ENCODE measurements around the gene CDON.

Gene CDON

GRCh38 chr11:126026579-126026978, 36.1 kb downstream of the CDON start:
- Histone ChIP-seq H4K20me1 (ENCODE audit: insufficient read depth, low read length) (no peaks in the 10 kb centered on the region), H3K27me3 (ENCODE audit: insufficient read depth, low read length) (no peaks in the 10 kb centered on the region), H2AFZ (ENCODE audit: low read length) (no peak overlapping the region), H3K9ac (ENCODE audit: low read length) (no peak overlapping the region), H3K27ac (ENCODE audit: low read depth, low read length, poor library complexity, severe bottlenecking) (no peak overlapping the region), H3K4me3 (ENCODE audit: low read depth, low read length, poor library complexity, severe bottlenecking) (no peak overlapping the region), H3K4me2 (ENCODE audit: low read length) (no peak overlapping the region), H3K9me2 (ENCODE audit: low read depth, low read length) (no peaks in the 10 kb centered on the region), H3K79me2 (ENCODE audit: insufficient read depth, low read length) (no peaks in the 10 kb centered on the region), H3K36me3 (ENCODE audit: insufficient read depth, low read length) (no peaks in the 10 kb centered on the region), H3K9me3 (ENCODE audit: low read length) (no peaks in the 10 kb centered on the region), H3F3A (ENCODE audit: insufficient read depth, low read length) (no peaks in the 10 kb centered on the region), H3K4me1 (ENCODE audit: insufficient read depth, low read length, severe bottlenecking) (no peaks in the 10 kb centered on the region)
- TF ChIP-seq EZH2 (IDR thresholded peaks at IDR 0.05; ENCODE audit: borderline replicate concordance, low read length) = no peak
- TF ChIP-seq, protein P1, sequence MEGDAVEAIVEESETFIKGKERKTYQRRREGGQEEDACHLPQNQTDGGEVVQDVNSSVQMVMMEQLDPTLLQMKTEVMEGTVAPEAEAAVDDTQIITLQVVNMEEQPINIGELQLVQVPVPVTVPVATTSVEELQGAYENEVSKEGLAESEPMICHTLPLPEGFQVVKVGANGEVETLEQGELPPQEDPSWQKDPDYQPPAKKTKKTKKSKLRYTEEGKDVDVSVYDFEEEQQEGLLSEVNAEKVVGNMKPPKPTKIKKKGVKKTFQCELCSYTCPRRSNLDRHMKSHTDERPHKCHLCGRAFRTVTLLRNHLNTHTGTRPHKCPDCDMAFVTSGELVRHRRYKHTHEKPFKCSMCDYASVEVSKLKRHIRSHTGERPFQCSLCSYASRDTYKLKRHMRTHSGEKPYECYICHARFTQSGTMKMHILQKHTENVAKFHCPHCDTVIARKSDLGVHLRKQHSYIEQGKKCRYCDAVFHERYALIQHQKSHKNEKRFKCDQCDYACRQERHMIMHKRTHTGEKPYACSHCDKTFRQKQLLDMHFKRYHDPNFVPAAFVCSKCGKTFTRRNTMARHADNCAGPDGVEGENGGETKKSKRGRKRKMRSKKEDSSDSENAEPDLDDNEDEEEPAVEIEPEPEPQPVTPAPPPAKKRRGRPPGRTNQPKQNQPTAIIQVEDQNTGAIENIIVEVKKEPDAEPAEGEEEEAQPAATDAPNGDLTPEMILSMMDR (IDR thresholded peaks at IDR 0.05; ENCODE audit: low read length) = no peak

- Histone ChIP-seq H3K4me1 (ENCODE audit: insufficient read depth, low read length, severe bottlenecking) (no peaks in the 10 kb centered on the region), H3K9ac (ENCODE audit: low read length) (no peak overlapping the region), H3K27ac (ENCODE audit: low read depth, low read length, poor library complexity, severe bottlenecking) (no peak overlapping the region), H4K20me1 (ENCODE audit: insufficient read depth, low read length) (no peaks in the 10 kb centered on the region), H2AFZ (ENCODE audit: low read length) (no peak overlapping the region), H3K9me2 (ENCODE audit: low read depth, low read length) (no peaks in the 10 kb centered on the region), H3K4me3 (ENCODE audit: low read depth, low read length, poor library complexity, severe bottlenecking) (no peak overlapping the region), H3K9me3 (ENCODE audit: low read length) (no peaks in the 10 kb centered on the region), H3K36me3 (ENCODE audit: insufficient read depth, low read length) (no peaks in the 10 kb centered on the region), H3K79me2 (ENCODE audit: insufficient read depth, low read length) (no peaks in the 10 kb centered on the region), H3F3A (ENCODE audit: insufficient read depth, low read length) (no peaks in the 10 kb centered on the region), H3K4me2 (ENCODE audit: low read length) (no peak overlapping the region), H3K27me3 (ENCODE audit: insufficient read depth, low read length) (no peaks in the 10 kb centered on the region)
- TF ChIP-seq EZH2 (IDR thresholded peaks at IDR 0.05; ENCODE audit: borderline replicate concordance, low read length) = no peak
- TF ChIP-seq, protein P1 (IDR thresholded peaks at IDR 0.05; ENCODE audit: low read length) = no peak
Measured at GRCh38 chr11:126025822-126026221, 36.8 kb downstream of the CDON start.

DNA sequence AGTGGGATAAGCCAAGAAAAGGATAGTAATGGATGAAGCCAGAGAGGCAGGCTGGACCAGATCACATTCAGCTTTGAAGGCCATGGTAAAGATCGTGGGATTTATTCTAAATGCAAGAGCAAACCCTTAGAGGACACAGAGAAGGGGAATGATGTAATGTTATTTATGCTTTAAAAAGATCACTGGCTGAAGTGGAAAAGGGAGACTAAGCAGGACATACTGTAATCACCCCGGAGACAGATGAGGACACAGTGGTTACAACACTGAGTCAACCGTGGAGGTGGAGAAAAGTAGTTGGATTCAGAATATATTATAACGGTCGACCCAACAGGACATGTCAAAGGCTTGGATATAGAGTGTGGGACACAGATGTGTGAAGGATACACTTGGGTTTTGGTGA, 38.5 kb downstream of the CDON start:
- Histone ChIP-seq H3K27me3 (ENCODE audit: insufficient read depth, low read length) (no peaks in the 10 kb centered on the region), H3K4me3 (ENCODE audit: low read depth, low read length, poor library complexity, severe bottlenecking) (no peak overlapping the region), H3K4me1 (ENCODE audit: insufficient read depth, low read length, severe bottlenecking) (no peaks in the 10 kb centered on the region), H2AFZ (ENCODE audit: low read length) (no peak overlapping the region), H3K4me2 (ENCODE audit: low read length) (no peak overlapping the region), H3K79me2 (ENCODE audit: insufficient read depth, low read length) (no peaks in the 10 kb centered on the region), H3F3A (ENCODE audit: insufficient read depth, low read length) (no peaks in the 10 kb centered on the region), H3K9me3 (ENCODE audit: low read length) (no peaks in the 10 kb centered on the region), H4K20me1 (ENCODE audit: insufficient read depth, low read length) (no peaks in the 10 kb centered on the region), H3K9ac (ENCODE audit: low read length) (no peak overlapping the region), H3K27ac (ENCODE audit: low read depth, low read length, poor library complexity, severe bottlenecking) (no peak overlapping the region), H3K36me3 (ENCODE audit: insufficient read depth, low read length) (no peaks in the 10 kb centered on the region), H3K9me2 (ENCODE audit: low read depth, low read length) (no peaks in the 10 kb centered on the region)
- TF ChIP-seq, protein P1 (IDR thresholded peaks at IDR 0.05; ENCODE audit: low read length) = no peak
- TF ChIP-seq EZH2 (IDR thresholded peaks at IDR 0.05; ENCODE audit: borderline replicate concordance, low read length) = no peak
